Sigmoid colon (tissue), 7 donors: Measurements from ENCODE around the gene DMRTB1. TPM values are rescaled to one million over a fixed set of nuclear protein-coding genes. Genes with fewer than 3 reads are reported as not detected.

Source experiments
- DNase-seq: peaks from one replicate; pipeline ENCODE4 v3.0.0-alpha.2; 2019
- H3K27ac ChIP-seq, 4 donors: fragments of 200-600 bp; sonication (generic); one replicate each; pipeline ENCODE4 v1.5.1; 2016 to 2019; ENCODE audit warnings: mild to moderate bottlenecking in 1 of 4
- H3K27me3 ChIP-seq, 3 donors: fragments of 200-600 bp; sonication (generic); one replicate each; pipeline ENCODE4 v1.5.1; 2019; ENCODE audit warnings: mild to moderate bottlenecking in 1 of 3
- H3K36me3 ChIP-seq, 4 donors: fragments of 200-600 bp; sonication (generic); one replicate each; pipeline ENCODE4 v1.5.1; 2016 to 2019
- H3K4me1 ChIP-seq, 4 donors: fragments of 200-600 bp; sonication (generic); one replicate each; pipeline ENCODE4 v1.5.1; 2017 to 2019
- H3K4me3 ChIP-seq, 4 donors: fragments of 200-600 bp; sonication (generic); one replicate each; pipeline ENCODE4 v1.5.1; 2017 to 2019; ENCODE audit warnings: mild to moderate bottlenecking in 2 of 4, moderate library complexity in 1 of 4
- H3K9me3 ChIP-seq, 4 donors: fragments of 200-600 bp in 3 of 4; sonication (generic) in 3 of 4; one replicate each; pipeline versions ENCODE4 v1.5.1 to v1.6.1; 2013 to 2019
- CTCF ChIP-seq, 4 experiments: fragments of 450-650 bp in 3 of 4; fragments of 200-600 bp in 1 of 4; IDR thresholded peaks; one replicate each; pipeline ENCODE4 v1.5.1; 2016 to 2019; ENCODE audit warnings: antibody characterized with exemption in 4 of 4, mild to moderate bottlenecking in 3 of 4, moderate library complexity in 2 of 4
- EP300 ChIP-seq, 4 donors: sonication (generic); formaldehyde crosslinking; IDR thresholded peaks; one replicate each; pipeline ENCODE4 v1.6.1; 2017; ENCODE audit warnings: antibody characterized with exemption in 4 of 4
- POLR2A ChIP-seq, 2 donors: fragments of 450-650 bp; IDR thresholded peaks; one replicate each; pipeline ENCODE4 v1.6.1; 2016; ENCODE audit warnings: antibody characterized with exemption in 2 of 2, mild to moderate bottlenecking in 2 of 2, moderate library complexity in 2 of 2
- POLR2AphosphoS5 ChIP-seq, 4 donors: sonication (generic); formaldehyde crosslinking; IDR thresholded peaks; one replicate each; pipeline ENCODE4 v1.6.1; 2017; ENCODE audit warnings: antibody characterized with exemption in 4 of 4
- WGBS, 2 donors: extraction: QIAGEN DNeasy Blood & Tissue Kit; methylation state at CpG; one replicate each; pipeline ENCODE4 v1.1.7; 2013; 5-methylcytosine and 5-hydroxymethylcytosine counted together
- intact Hi-C: fragments of 100-400 bp; cut with DNase I; formaldehyde crosslinking; loops from one replicate; pipeline ENCODE4 v1.15.1; 2023
- polyA plus RNA-seq, 3 donors: library from polyadenylated mRNA; stranded (reverse); fragments of 200-250 nt; gene quantifications; one replicate each; pipeline ENCODE4 v1.2.3, GENCODE V29; 2013
- total RNA-seq, 4 donors: library from RNA; depleted of rRNA; stranded (reverse); fragments of >200 nt; gene quantifications; one replicate each; pipeline ENCODE4 v1.1.0, GENCODE V29; 2016
- donor health status: healthy with polysubstance abuse.
- donor health status: Bipolar disorder and iron deficiency.
- donor health status: healthy.

Gene DMRTB1
- total and polyA plus RNA-seq, 7 donors = not detected

- H3K36me3 ChIP-seq = no peaks in the 10 kb centered on the region
- H3K9me3 ChIP-seq = no peaks in the 10 kb centered on the region
- no peak overlapping the region for H3K27ac ChIP-seq
- intact Hi-C loops = no loop called here
- no peak overlapping the region for H3K4me3 ChIP-seq
- no peaks in the 10 kb centered on the region for H3K27me3 ChIP-seq
- TF ChIP-seq POLR2A (IDR thresholded peaks at IDR 0.05) = no peak
- no peak for TF ChIP-seq CTCF (IDR thresholded peaks at IDR 0.05)
- no peak for TF ChIP-seq POLR2AphosphoS5 (IDR thresholded peaks at IDR 0.05)
- TF ChIP-seq EP300 (IDR thresholded peaks at IDR 0.05) = no peak
- WGBS, 2 donors = 73 to 78% methylated on average over 2 of the region's 2 CpGs
- DNase-seq = no peak
- peaks cover 0 to 11% (median 4%) of the 10 kb centered on the region in 4 donors for H3K4me1 ChIP-seq
These were observed 13.1 kb upstream of the DMRTB1 start for GRCh38 chr1:53446051-53446450.

- Histone ChIP-seq H3K36me3 (no peaks in the 10 kb centered on the region), H3K27me3 (no peaks in the 10 kb centered on the region), H3K27ac (no peak overlapping the region), H3K4me1 (peaks cover 0 to 11% (median 4%) of the 10 kb centered on the region in 4 donors), H3K9me3 (no peaks in the 10 kb centered on the region), H3K4me3 (no peak overlapping the region)
- TF ChIP-seq EP300 (IDR thresholded peaks at IDR 0.05) (no peak), POLR2AphosphoS5 (IDR thresholded peaks at IDR 0.05) (no peak), CTCF (IDR thresholded peaks at IDR 0.05) (no peak), POLR2A (IDR thresholded peaks at IDR 0.05) (no peak)
- intact Hi-C loops = no loop called here
- no peak for DNase-seq
- 89 to 92% methylated on average over 4 of the region's 4 CpGs for WGBS, 2 donors
These were observed 11.8 kb upstream of the DMRTB1 start for GRCh38 chr1:53447413-53447812.

GRCh38 chr1:53448241-53448841 lies 10.9 kb upstream of the DMRTB1 start:
- Histone ChIP-seq H3K4me3 (no peak overlapping the region), H3K36me3 (no peaks in the 10 kb centered on the region), H3K4me1 (peaks cover 0 to 11% (median 4%) of the 10 kb centered on the region in 4 donors), H3K27ac (no peak overlapping the region), H3K27me3 (no peaks in the 10 kb centered on the region), H3K9me3 (no peaks in the 10 kb centered on the region)
- WGBS, 2 donors = 89 to 99% methylated on average over 2 of the region's 2 CpGs
- DNase-seq = no peak
- TF ChIP-seq CTCF (IDR thresholded peaks at IDR 0.05) (no peak), EP300 (IDR thresholded peaks at IDR 0.05) (no peak), POLR2AphosphoS5 (IDR thresholded peaks at IDR 0.05) (no peak), POLR2A (IDR thresholded peaks at IDR 0.05) (no peak)
- intact Hi-C loops = no loop called here

GRCh38 chr1:53449021-53449420 lies 10.2 kb upstream of the DMRTB1 start:
- WGBS, 2 donors = 59 to 70% methylated on average over 3 of the region's 3 CpGs
- no peaks in the 10 kb centered on the region for H3K36me3 ChIP-seq
- no peak for DNase-seq
- intact Hi-C loops = no loop called here
- H3K27ac ChIP-seq = no peak overlapping the region
- H3K27me3 ChIP-seq = no peaks in the 10 kb centered on the region
- peaks cover 0 to 11% (median 4%) of the 10 kb centered on the region in 4 donors for H3K4me1 ChIP-seq
- H3K9me3 ChIP-seq = no peaks in the 10 kb centered on the region
- TF ChIP-seq EP300 (IDR thresholded peaks at IDR 0.05) = no peak
- no peak for TF ChIP-seq CTCF (IDR thresholded peaks at IDR 0.05)
- TF ChIP-seq POLR2AphosphoS5 (IDR thresholded peaks at IDR 0.05) = no peak
- TF ChIP-seq POLR2A (IDR thresholded peaks at IDR 0.05) = no peak
- no peak overlapping the region for H3K4me3 ChIP-seq

GRCh38 chr1:53449693-53450092 lies 9.5 kb upstream of the DMRTB1 start:
- TF ChIP-seq EP300 (IDR thresholded peaks at IDR 0.05) (no peak), POLR2A (IDR thresholded peaks at IDR 0.05) (no peak), CTCF (IDR thresholded peaks at IDR 0.05) (no peak)
- intact Hi-C loops = no loop called here
- no peaks in the 10 kb centered on the region for H3K27me3 ChIP-seq
- DNase-seq = no peak
- H3K9me3 ChIP-seq = no peaks in the 10 kb centered on the region
- 10 to 55% methylated on average over 8 of the region's 8 CpGs for WGBS, 2 donors
- H3K36me3 ChIP-seq = no peaks in the 10 kb centered on the region
- no peak overlapping the region for H3K27ac ChIP-seq
- no peak overlapping the region for H3K4me3 ChIP-seq
- H3K4me1 ChIP-seq = peaks cover 0 to 11% (median 4%) of the 10 kb centered on the region in 4 donors
